ENCODE measurements around the gene PPP1R8. TPM values are rescaled to one million over a fixed set of nuclear protein-coding genes. Genes with fewer than 3 reads are reported as not detected.
A peak's percentile ranks its signal among the peaks of the same experiment; 100 is the strongest.

The PPP1R8 gene
- total and polyA plus RNA-seq, 9 of the 15 experiments (the other 6 are each of a cell fraction or from before 2014, with no cell fraction given), result 16.2 to 107 (median 75.3) TPM

GRCh38 chr1:27824411-27824810, 6.2 kb upstream of the PPP1R8 start:
- H3K4me3 ChIP-seq, result no peak overlapping the region
- H3K27ac ChIP-seq (ENCODE audit: extremely low read depth, low read depth, low read length), result no peak overlapping the region
- no peaks in the 10 kb centered on the region for H3K27me3 ChIP-seq (ENCODE audit: control insufficient read depth in 2 of 2, insufficient read depth in 2 of 2, low read length in 2 of 2)
- H3K9me3 ChIP-seq (replicated peaks; ENCODE audit: control insufficient read depth, insufficient read depth, low read depth, low read length), result no peaks in the 10 kb centered on the region
- DNase-seq (ENCODE audit: extremely low read depth in 1 of 4, low spot score in 3 of 4), result no peak
- WGBS (ENCODE audit: insufficient coverage, low coverage, missing lambda C conversion rate), result 86% methylated on average over 1 of the region's 4 CpGs
- in situ Hi-C loops (cut with MboI) (no loop called here), intact Hi-C loops (cut with micrococcal nuclease) (no loop called here)
- H3K36me3 ChIP-seq (ENCODE audit: control insufficient read depth, insufficient read depth, low read length), result peaks cover 15% of the 10 kb centered on the region; the same call in 1 of the 3 replicates
- ChIA-PET POLR2A (interaction anchor here (1.2 kb wide), 1 partner anchor 17 kb away, joined by 3 read pairs; no protein-coding TSS in a partner anchor), CTCF (ENCODE audit: low intra/inter-chr PET ratio) (no interaction called here)
- H3K9me1 ChIP-seq (ENCODE audit: control insufficient read depth, insufficient read depth, low read length), result no peaks in the 10 kb centered on the region
- H4K20me1 ChIP-seq (replicated peaks; ENCODE audit: control insufficient read depth, insufficient read depth, low read length), result no peaks in the 10 kb centered on the region
- no peaks in the 10 kb centered on the region for H3K79me2 ChIP-seq (ENCODE audit: control insufficient read depth, insufficient read depth, low read length)
- H2AFZ ChIP-seq (ENCODE audit: low read depth, low read length), result no peak overlapping the region
- H3K9ac ChIP-seq (ENCODE audit: insufficient read depth in 1 of 2, low read depth in 2 of 2, low read length in 2 of 2), result no peak overlapping the region
- no peak overlapping the region for H3K4me2 ChIP-seq (ENCODE audit: insufficient read depth, low read length)
- BruUV-seq (replicated peaks), result no TSS peak
- no peak for FAIRE-seq
- no peak for ATAC-seq
- peaks cover 0 to 3% of the 10 kb centered on the region in 2 experiments; a peak in 1 of 5 replicates for H3K4me1 ChIP-seq (replicated peaks in 1 of 2; ENCODE audit: control insufficient read depth in 2 of 2, insufficient read depth in 2 of 2, low read length in 2 of 2)
- TF ChIP-seq ZNF316 (IDR thresholded peaks at IDR 0.05) (peak; percentile 56; the same call in 1 of the 2 replicates), ZNF165 (CRISPR knock-in tag; IDR thresholded peaks at IDR 0.05; ENCODE audit: borderline replicate concordance) (no peak), TEAD1 (CRISPR knock-in tag; IDR thresholded peaks at IDR 0.05) (no peak), ZNF592 (IDR thresholded peaks at IDR 0.05) (no peak), ILF3 (IDR thresholded peaks at IDR 0.05; ENCODE audit: borderline replicate concordance) (no peak), ZBTB12 (CRISPR knock-in tag; IDR thresholded peaks at IDR 0.05) (no peak), ZNF586 (CRISPR knock-in tag; conservative IDR thresholded peaks at IDR 0.05) (no peak), MAFF (IDR thresholded peaks at IDR 0.05; ENCODE audit: low read length) (peak; percentile 14; the same call in 1 of the 2 replicates), HDAC8 (tag; IDR thresholded peaks at IDR 0.05) (no peak), SP2 (IDR thresholded peaks at IDR 0.05; ENCODE audit: extremely low read depth, low read depth, low read length, poor library complexity, severe bottlenecking) (no peak), ZNF239 (CRISPR knock-in tag; IDR thresholded peaks at IDR 0.05) (no peak), PPARD (CRISPR knock-in tag; IDR thresholded peaks at IDR 0.05) (no peak), CEBPB (tag; IDR thresholded peaks at IDR 0.05) (no peak), ATF4 (CRISPR knock-in tag; IDR thresholded peaks at IDR 0.05) (no peak), NFE2 (IDR thresholded peaks at IDR 0.05; ENCODE audit: low read depth) (peak; percentile 43; the same call in 1 of the 2 replicates), C11orf30 (IDR thresholded peaks at IDR 0.05; ENCODE audit: low read depth) (peak; percentile 36; the same call in 1 of the 2 replicates), ATF2 (CRISPR knock-in tag; IDR thresholded peaks at IDR 0.05) (no peak)

Data from K562 (cell line).